Loucy (cell line): Measurements from ENCODE around the gene BICRAL.

Experiments
- EZH2phosphoT487 ChIP-seq: fragments of 200-600 bp; IDR thresholded peaks from 2 replicates; pipeline ENCODE4 v1.6.1; 2018; ENCODE audit warnings: antibody characterized with exemption, mild to moderate bottlenecking, moderate library complexity, borderline replicate concordance
- TF ChIP-seq, protein P1 (sequence below): fragments of 200-600 bp; sonication (generic); conservative IDR thresholded peaks from 2 replicates; pipeline ENCODE4 v1.5.1; 2014; ENCODE audit warnings: mild to moderate bottlenecking, antibody characterized with exemption, low read length

DNA sequence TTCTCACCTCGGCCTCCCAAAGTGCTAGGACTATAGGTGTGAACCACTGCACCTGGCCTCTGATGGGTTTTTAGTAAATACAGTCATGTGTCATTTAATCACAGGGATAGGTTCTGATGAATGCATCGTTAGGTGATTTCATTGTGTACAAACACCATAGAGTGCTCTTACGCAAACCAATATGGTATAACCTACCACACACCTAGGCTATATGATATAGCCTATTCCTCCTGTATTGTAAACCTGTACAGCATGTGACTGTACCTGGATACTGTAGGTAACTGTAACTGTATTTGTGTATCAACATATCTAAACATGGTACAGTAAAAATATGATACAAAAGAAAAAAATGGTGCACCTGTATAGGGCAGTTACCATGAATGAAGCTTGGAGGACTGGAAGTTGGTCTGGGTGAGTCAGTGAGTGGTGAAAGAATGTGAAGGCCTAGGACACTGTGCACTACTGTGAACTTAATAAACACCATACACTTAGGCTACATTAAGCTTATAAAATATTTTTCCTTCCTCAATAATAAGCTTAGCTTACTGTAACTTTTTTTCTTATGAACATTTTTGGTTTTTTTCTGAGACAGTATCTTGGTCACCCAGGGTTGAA lies 10.0 kb downstream of the BICRAL start:
- TF ChIP-seq, protein P1, sequence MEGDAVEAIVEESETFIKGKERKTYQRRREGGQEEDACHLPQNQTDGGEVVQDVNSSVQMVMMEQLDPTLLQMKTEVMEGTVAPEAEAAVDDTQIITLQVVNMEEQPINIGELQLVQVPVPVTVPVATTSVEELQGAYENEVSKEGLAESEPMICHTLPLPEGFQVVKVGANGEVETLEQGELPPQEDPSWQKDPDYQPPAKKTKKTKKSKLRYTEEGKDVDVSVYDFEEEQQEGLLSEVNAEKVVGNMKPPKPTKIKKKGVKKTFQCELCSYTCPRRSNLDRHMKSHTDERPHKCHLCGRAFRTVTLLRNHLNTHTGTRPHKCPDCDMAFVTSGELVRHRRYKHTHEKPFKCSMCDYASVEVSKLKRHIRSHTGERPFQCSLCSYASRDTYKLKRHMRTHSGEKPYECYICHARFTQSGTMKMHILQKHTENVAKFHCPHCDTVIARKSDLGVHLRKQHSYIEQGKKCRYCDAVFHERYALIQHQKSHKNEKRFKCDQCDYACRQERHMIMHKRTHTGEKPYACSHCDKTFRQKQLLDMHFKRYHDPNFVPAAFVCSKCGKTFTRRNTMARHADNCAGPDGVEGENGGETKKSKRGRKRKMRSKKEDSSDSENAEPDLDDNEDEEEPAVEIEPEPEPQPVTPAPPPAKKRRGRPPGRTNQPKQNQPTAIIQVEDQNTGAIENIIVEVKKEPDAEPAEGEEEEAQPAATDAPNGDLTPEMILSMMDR = no peak
- TF ChIP-seq EZH2phosphoT487 = no peak
